ENCODE results near the gene CXCL9.

Gene CXCL9

GRCh38 chr4:75953509-75953908 is 53.8 kb downstream of the CXCL9 start:
- no peak for DNase-seq

All from T-helper 1 cell (primary cell).